GM12892 (cell line): Measurements from ENCODE around the gene GZMH.

Experiments used
- POLR2A ChIP-seq: IDR thresholded peaks from 2 replicates; pipeline ENCODE4 v1.6.1; 2011; ENCODE audit warnings: low read depth, low read length, control low read depth
- POLR2AphosphoS5 ChIP-seq: IDR thresholded peaks from 2 replicates; pipeline ENCODE4 v1.6.1; 2011; ENCODE audit warnings: low read depth, low read length, control low read depth
- TAF1 ChIP-seq: IDR thresholded peaks from 2 replicates; pipeline ENCODE4 v1.6.1; 2011; ENCODE audit warnings: low read depth, mild to moderate bottlenecking, control low read depth, low read length, borderline replicate concordance

DNA sequence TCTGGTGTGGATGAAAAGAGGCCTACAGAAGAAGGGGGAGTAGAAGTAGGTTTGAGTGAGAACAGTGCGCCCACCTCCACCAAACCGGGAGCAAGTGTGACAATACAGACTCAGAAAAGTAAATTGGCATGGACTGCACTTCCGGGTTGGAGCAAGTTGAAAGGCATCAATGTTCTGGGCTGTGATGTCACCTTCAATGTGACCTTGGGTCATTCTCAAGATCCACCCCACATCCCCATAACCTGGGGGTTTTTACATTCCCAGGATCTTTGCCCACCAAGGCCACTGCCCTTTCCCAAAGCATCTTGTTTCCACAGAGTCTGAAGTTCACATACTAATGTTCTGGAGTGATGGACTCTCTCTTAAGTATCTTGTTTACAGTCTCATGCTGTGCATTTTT is 29.8 kb upstream of the GZMH start:
- TF ChIP-seq POLR2AphosphoS5 (no peak), POLR2A (no peak), TAF1 (no peak)
